ENCODE results near the gene TTC33.

DNA sequence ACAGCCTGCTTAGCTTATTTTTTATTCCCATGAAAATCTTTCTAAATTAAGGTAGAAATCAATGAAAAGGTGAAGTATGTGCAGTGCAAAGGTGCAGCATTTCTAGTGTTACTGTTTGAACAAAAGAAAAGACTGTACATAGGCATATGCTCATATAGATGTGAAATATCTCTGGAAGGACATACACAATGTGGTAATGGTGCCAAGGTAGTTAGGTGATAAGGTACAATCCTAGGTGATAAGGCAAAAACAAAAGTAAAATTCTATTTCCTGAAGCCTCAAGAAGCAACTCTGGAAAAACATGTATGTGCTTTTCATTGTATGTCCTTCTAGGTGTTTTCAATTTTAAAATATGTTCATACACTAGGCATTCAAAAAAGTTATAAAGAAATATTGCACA, 215.5 kb downstream of the TTC33 start:
- TF ChIP-seq RAD21 (IDR thresholded peaks at IDR 0.05; ENCODE audit: low read length) (no peak), EP300 (IDR thresholded peaks at IDR 0.05; ENCODE audit: borderline replicate concordance in 1 of 2, low read depth in 1 of 2, low read length in 1 of 2) (no peak), POLR2AphosphoS5 (IDR thresholded peaks at IDR 0.05; ENCODE audit: low read depth, low read length) (no peak), MXI1 (IDR thresholded peaks at IDR 0.05; ENCODE audit: low read depth, low read length) (no peak)
- TF ChIP-seq, protein P1, sequence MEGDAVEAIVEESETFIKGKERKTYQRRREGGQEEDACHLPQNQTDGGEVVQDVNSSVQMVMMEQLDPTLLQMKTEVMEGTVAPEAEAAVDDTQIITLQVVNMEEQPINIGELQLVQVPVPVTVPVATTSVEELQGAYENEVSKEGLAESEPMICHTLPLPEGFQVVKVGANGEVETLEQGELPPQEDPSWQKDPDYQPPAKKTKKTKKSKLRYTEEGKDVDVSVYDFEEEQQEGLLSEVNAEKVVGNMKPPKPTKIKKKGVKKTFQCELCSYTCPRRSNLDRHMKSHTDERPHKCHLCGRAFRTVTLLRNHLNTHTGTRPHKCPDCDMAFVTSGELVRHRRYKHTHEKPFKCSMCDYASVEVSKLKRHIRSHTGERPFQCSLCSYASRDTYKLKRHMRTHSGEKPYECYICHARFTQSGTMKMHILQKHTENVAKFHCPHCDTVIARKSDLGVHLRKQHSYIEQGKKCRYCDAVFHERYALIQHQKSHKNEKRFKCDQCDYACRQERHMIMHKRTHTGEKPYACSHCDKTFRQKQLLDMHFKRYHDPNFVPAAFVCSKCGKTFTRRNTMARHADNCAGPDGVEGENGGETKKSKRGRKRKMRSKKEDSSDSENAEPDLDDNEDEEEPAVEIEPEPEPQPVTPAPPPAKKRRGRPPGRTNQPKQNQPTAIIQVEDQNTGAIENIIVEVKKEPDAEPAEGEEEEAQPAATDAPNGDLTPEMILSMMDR (IDR thresholded peaks at IDR 0.05), result no peak

Measured in SK-N-SH (cell line).